SK-N-SH (cell line): ENCODE data around the gene MKRN1. TPM values are rescaled to one million over a fixed set of nuclear protein-coding genes. Genes with fewer than 3 reads are reported as not detected.

ENCODE experiments used
- CTCF ChIA-PET: fragments of 300-600, 350-600 bp; formaldehyde crosslinking; extraction: SDS; loops from one replicate; lab custom pipeline; 2021; lab: Yijun Ruan, JAX
- POLR2A ChIA-PET: fragments of 350-600 bp; sonication (Branson Sonifier 250); formaldehyde crosslinking; extraction: SDS; loops from one replicate; lab custom pipeline; 2020; ENCODE audit warnings: antibody characterized with exemption, inconsistent platforms; lab: Yijun Ruan, JAX
- DNase-seq: peaks from one replicate; pipeline ENCODE4 v3.0.0; 2012
- H2AFZ ChIP-seq: fragments of 200-600 bp; sonication (generic); 2 replicates; pipeline ENCODE4 v1.8.1; 2016; ENCODE audit warnings: antibody characterized with exemption, mild to moderate bottlenecking, low read depth
- H3F3A ChIP-seq: fragments of 200-600 bp; sonication (generic); replicated peaks from 2 replicates; pipeline ENCODE3; 2016; ENCODE audit warnings: antibody characterized with exemption, mild to moderate bottlenecking; ENCODE audit not compliant: insufficient read depth
- H3K27ac ChIP-seq, 2 experiments: fragments of 200-500 bp in 1 of 2; fragments of 200-600 bp in 1 of 2; sonication (Bioruptor generic) in 1 of 2; sonication (generic), shearing (Covaris generic) in 1 of 2; 2 replicates each; pipeline versions ENCODE4 v1.5.1 to v1.6.1; 2014 to 2016; ENCODE audit warnings: low read depth in 2 of 2, inconsistent platforms in 1 of 2, low read length in 1 of 2, mild to moderate bottlenecking in 1 of 2, mixed read lengths in 1 of 2
- H3K27me3 ChIP-seq: fragments of 200-600 bp; sonication (generic), shearing (Covaris generic); 2 replicates; pipeline ENCODE4 v1.6.1; 2016; ENCODE audit warnings: mixed run types; ENCODE audit not compliant: insufficient read depth
- H3K36me3 ChIP-seq, 2 experiments: fragments of 200-500 bp in 1 of 2; fragments of 200-600 bp in 1 of 2; sonication (Bioruptor generic) in 1 of 2; sonication (generic) in 1 of 2; replicated peaks in 1 of 2; 2 replicates each; pipeline versions ENCODE3 to v1.5.1; 2014 to 2016; ENCODE audit warnings: low read length in 1 of 2, mild to moderate bottlenecking in 1 of 2; ENCODE audit not compliant: insufficient read depth in 2 of 2, control insufficient read depth in 1 of 2
- H3K4me1 ChIP-seq, 2 experiments: fragments of 200-500 bp in 1 of 2; fragments of 200-600 bp in 1 of 2; sonication (Bioruptor generic) in 1 of 2; sonication (generic), shearing (Covaris generic) in 1 of 2; 2 replicates each; pipeline versions ENCODE4 v1.5.1 to v1.6.1; 2014 to 2016; ENCODE audit warnings: low read depth in 1 of 2, low read length in 1 of 2, mixed run types in 1 of 2; ENCODE audit not compliant: insufficient read depth in 2 of 2, control insufficient read depth in 1 of 2
- H3K4me2 ChIP-seq: fragments of 200-600 bp; sonication (generic), shearing (Covaris generic); 2 replicates; pipeline ENCODE4 v1.6.1; 2017; ENCODE audit warnings: mixed run types
- H3K4me3 ChIP-seq, 2 experiments: fragments of 200-500 bp in 1 of 2; fragments of 200-600 bp in 1 of 2; sonication (Bioruptor generic) in 1 of 2; sonication (generic), shearing (Covaris generic) in 1 of 2; 2 replicates each; pipeline versions ENCODE4 v1.5.1 to v1.8.1; 2014 to 2016; ENCODE audit warnings: low read depth in 2 of 2, inconsistent platforms in 1 of 2, low read length in 1 of 2, mild to moderate bottlenecking in 1 of 2, mixed read lengths in 1 of 2, moderate library complexity in 1 of 2
- H3K79me2 ChIP-seq: fragments of 200-600 bp; sonication (generic); 2 replicates; pipeline ENCODE4 v1.8.1; 2017; ENCODE audit warnings: mild to moderate bottlenecking; ENCODE audit not compliant: insufficient read depth
- H3K9ac ChIP-seq: fragments of 200-600 bp; sonication (generic); 2 replicates; pipeline ENCODE4 v1.6.1; 2017; ENCODE audit warnings: mixed run types
- H3K9me2 ChIP-seq: fragments of 200-600 bp; sonication (generic); 2 replicates; pipeline ENCODE4 v1.6.1; 2017; ENCODE audit warnings: mixed run types
- H3K9me3 ChIP-seq: fragments of 200-600 bp; sonication (generic); 2 replicates; pipeline ENCODE4 v1.6.1; 2017; ENCODE audit warnings: mixed run types, mild to moderate bottlenecking, moderate library complexity
- H4K20me1 ChIP-seq: fragments of 200-600 bp; sonication (generic); 2 replicates; pipeline ENCODE4 v1.6.1; 2017; ENCODE audit warnings: mild to moderate bottlenecking, mixed run types; ENCODE audit not compliant: insufficient read depth
- EZH2phosphoT487 ChIP-seq: fragments of 200-600 bp; sonication (generic); IDR thresholded peaks from 2 replicates; pipeline ENCODE4 v1.6.1; 2017; ENCODE audit warnings: low read depth, mixed run types, mild to moderate bottlenecking, antibody characterized with exemption, moderate library complexity, borderline replicate concordance
- FOXM1 ChIP-seq: IDR thresholded peaks from 2 replicates; pipeline ENCODE4 v1.4.0; 2012; ENCODE audit warnings: low read depth, mild to moderate bottlenecking
- GATA2 ChIP-seq: sonication (generic); formaldehyde crosslinking; IDR thresholded peaks from 2 replicates; pipeline ENCODE4 v1.5.0; 2020; ENCODE audit warnings: mild to moderate bottlenecking, missing genetic modification reagents
- JUND ChIP-seq: IDR thresholded peaks from 2 replicates; pipeline ENCODE4 v1.4.0; 2012
- MEF2A ChIP-seq: IDR thresholded peaks from 2 replicates; pipeline ENCODE4 v1.4.0; 2012; ENCODE audit warnings: low read depth, borderline replicate concordance
- MXI1 ChIP-seq: IDR thresholded peaks from 2 replicates; pipeline ENCODE4 v1.6.1; 2012; ENCODE audit warnings: mild to moderate bottlenecking, low read depth, low read length, improper control_type of control experiment
- NFIC ChIP-seq: IDR thresholded peaks from 2 replicates; pipeline ENCODE4 v1.4.0; 2012; ENCODE audit warnings: borderline replicate concordance
- RAD21 ChIP-seq: IDR thresholded peaks from 2 replicates; pipeline ENCODE4 v1.6.1; 2012; ENCODE audit warnings: mild to moderate bottlenecking, low read length
- RCOR1 ChIP-seq: fragments of 150-350 bp; IDR thresholded peaks from 2 replicates; pipeline ENCODE4 v1.6.1; 2017; ENCODE audit warnings: antibody characterized with exemption, low read length
- RXRA ChIP-seq: IDR thresholded peaks from 2 replicates; pipeline ENCODE4 v1.4.0; 2012; ENCODE audit warnings: low read depth, mild to moderate bottlenecking, borderline replicate concordance
- SMC3 ChIP-seq: IDR thresholded peaks from 2 replicates; pipeline ENCODE4 v1.6.1; 2012; ENCODE audit warnings: low read depth, low read length, improper control_type of control experiment
- TAF1 ChIP-seq: IDR thresholded peaks from 2 replicates; pipeline ENCODE4 v1.6.1; 2012; ENCODE audit warnings: low read depth, mild to moderate bottlenecking, low read length, moderate library complexity, borderline replicate concordance
- TCF12 ChIP-seq: IDR thresholded peaks from 2 replicates; pipeline ENCODE4 v1.4.0; 2012
- TEAD4 ChIP-seq: IDR thresholded peaks from 2 replicates; pipeline ENCODE4 v1.4.0; 2012; ENCODE audit warnings: mild to moderate bottlenecking, borderline replicate concordance; ENCODE audit not compliant: insufficient read depth
- WGBS: methylation state at CpG from one replicate; pipeline ENCODE4 v1.1.6; 2017; ENCODE audit warnings: low lambda C conversion rate; 5-methylcytosine and 5-hydroxymethylcytosine counted together
- polyA plus RNA-seq, 3 experiments: library from polyadenylated mRNA; depleted of rRNA; stranded (reverse); fragments of >200 nt; gene quantifications; 2 replicates each; pipeline ENCODE4 v1.2.3, GENCODE V29; 2012
- TF ChIP-seq, protein P1 (sequence below): IDR thresholded peaks from 2 replicates; pipeline ENCODE4; 2012

Gene MKRN1
- polyA plus RNA-seq, 1 of the 3 experiments (the other 2 are of a cell fraction): 53.5 TPM

DNA sequence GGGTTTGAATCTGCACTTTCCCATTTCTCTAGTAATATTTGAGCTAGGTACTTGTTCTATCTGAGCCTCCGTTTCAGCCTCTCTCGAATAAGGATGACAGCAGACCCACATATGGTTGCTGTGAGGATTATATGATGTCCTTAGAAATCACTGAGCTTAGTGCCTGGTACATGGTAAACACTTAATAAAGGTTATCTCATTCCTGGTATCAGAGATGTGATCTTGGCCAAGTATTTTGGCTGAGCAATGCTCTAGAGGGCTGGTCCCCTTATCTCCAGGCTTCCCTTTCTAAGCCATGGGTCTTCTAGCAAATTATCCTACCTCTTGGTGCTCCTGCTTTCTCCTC, 407 bp upstream of the MKRN1 start:
- Histone ChIP-seq H3F3A (peaks cover 13% of the 10 kb centered on the region), H3K36me3 (peaks cover 0 to 4% of the 10 kb centered on the region in 2 experiments), H3K27ac (peak overlapping the region; percentile 70 to 71; a peak in 2 of 4 replicates), H3K9me2 (no peaks in the 10 kb centered on the region), H3K9ac (peak overlapping the region; percentile 85; the same call in 1 of the 2 replicates), H3K27me3 (peaks cover 8% of the 10 kb centered on the region; the same call in 1 of the 2 replicates), H3K4me2 (peak overlapping the region; percentile 83), H3K4me1 (peaks cover 4 to 7% of the 10 kb centered on the region in 2 experiments; a peak in 2 of 4 replicates), H3K9me3 (no peaks in the 10 kb centered on the region), H4K20me1 (peaks cover 35% of the 10 kb centered on the region), H3K79me2 (peaks cover 44% of the 10 kb centered on the region), H3K4me3 (peak overlapping the region; percentile 65 to 81), H2AFZ (peak overlapping the region; percentile 95)
- TF ChIP-seq MEF2A: no peak
- no peak for TF ChIP-seq SMC3
- no peak for TF ChIP-seq RAD21
- TF ChIP-seq RCOR1: no peak
- no peak for TF ChIP-seq GATA2
- no peak for TF ChIP-seq JUND
- TF ChIP-seq NFIC: no peak
- TF ChIP-seq RXRA: no peak
- ChIA-PET POLR2A (interaction anchor here (1.0 kb wide), 1 partner anchor 161 kb away, joined by 3 read pairs; the partner anchor contains the start of gene DENND2A), CTCF (interaction anchor here (0.6 to 2.5 kb wide), 6 partner anchors 9 to 174 kb away, joined by 3 to 11 read pairs (median 4); no protein-coding TSS in a partner anchor)
- 3% methylated on average over 2 of the region's 2 CpGs for WGBS
- no peak for DNase-seq

DNA sequence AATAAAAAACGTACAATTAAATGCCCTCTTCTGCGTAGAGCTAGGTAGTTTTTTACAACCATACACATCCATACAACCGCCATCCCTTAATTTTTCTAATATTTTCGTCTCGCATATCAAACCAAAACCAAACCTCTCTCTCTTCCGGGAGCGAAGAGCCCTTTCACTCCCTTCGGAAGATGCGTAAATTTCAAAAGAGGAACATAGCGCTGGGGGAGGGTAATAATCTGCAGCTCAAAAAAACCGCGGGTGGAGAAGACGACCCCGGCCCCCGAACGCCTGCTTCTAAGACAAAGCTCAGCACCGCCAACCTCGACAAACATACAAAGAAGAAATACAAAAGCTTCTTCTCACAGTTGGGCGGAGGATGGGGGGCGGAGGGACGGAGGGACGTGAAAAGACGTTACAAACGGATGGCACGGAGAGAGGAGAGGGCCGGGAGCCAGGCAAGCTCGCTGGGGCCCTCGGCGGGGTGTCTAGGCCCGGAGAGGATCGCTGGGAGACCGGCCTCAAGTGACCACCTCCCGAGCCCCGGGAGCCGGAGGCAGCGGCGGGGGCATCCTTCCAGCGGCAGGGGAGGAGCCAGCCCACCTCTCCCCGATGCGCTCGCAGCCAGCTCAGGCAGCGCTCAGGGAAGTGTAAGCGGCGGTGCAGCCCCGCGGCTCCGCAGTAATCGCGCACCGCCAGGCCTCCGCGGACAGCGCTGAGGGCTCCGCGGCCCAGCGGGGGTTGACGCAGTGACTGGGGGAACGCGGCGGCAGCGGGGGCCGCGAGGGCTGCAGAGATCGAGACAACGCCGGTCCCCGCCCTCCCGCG, 851 bp downstream of the MKRN1 start:
- H2AFZ ChIP-seq: peak overlapping the region; percentile 95
- H3K9ac ChIP-seq: peak overlapping the region; percentile 85
- no peak for TF ChIP-seq MXI1
- no peak for TF ChIP-seq EZH2phosphoT487
- no peak for TF ChIP-seq SMC3
- no peak for TF ChIP-seq GATA2
- TF ChIP-seq MEF2A: no peak
- TF ChIP-seq TCF12: no peak
- TF ChIP-seq, protein P1, sequence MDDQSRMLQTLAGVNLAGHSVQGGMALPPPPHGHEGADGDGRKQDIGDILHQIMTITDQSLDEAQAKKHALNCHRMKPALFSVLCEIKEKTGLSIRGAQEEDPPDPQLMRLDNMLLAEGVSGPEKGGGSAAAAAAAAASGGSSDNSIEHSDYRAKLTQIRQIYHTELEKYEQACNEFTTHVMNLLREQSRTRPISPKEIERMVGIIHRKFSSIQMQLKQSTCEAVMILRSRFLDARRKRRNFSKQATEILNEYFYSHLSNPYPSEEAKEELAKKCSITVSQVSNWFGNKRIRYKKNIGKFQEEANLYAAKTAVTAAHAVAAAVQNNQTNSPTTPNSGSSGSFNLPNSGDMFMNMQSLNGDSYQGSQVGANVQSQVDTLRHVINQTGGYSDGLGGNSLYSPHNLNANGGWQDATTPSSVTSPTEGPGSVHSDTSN: no peak
- no peak for TF ChIP-seq TEAD4
- TF ChIP-seq RXRA: no peak
- TF ChIP-seq NFIC: no peak
- TF ChIP-seq FOXM1: no peak
- TF ChIP-seq TAF1: no peak
- H3K27me3 ChIP-seq: peaks cover under 1% of the 10 kb centered on the region; the same call in 1 of the 2 replicates
- CTCF ChIA-PET: interaction anchor here (0.6 to 4.8 kb wide), 18 partner anchors 10 to 268 kb away, joined by 3 to 43 read pairs (median 4); partner anchors contain the start of gene DENND2A
- WGBS: 3% methylated on average over 36 of the region's 69 CpGs
- H3K4me2 ChIP-seq: peak overlapping the region; percentile 83
- POLR2A ChIA-PET: interaction anchor here (1.3 kb wide), 2 partner anchors 162 to 218 kb away, joined by 3 to 6 read pairs; partner anchors contain the start of genes DENND2A and NDUFB2
- peaks cover 0 to 4% of the 10 kb centered on the region in 2 experiments for H3K36me3 ChIP-seq
- H3K4me3 ChIP-seq: peak overlapping the region; percentile 65 to 81
- peaks cover 56% of the 10 kb centered on the region for H3K79me2 ChIP-seq
- H3K27ac ChIP-seq: peak overlapping the region; percentile 70 to 71
- peaks cover 4 to 7% of the 10 kb centered on the region in 2 experiments; a peak in 2 of 4 replicates for H3K4me1 ChIP-seq
- peaks cover 48% of the 10 kb centered on the region for H4K20me1 ChIP-seq
- DNase-seq: peak; percentile 84
- no peaks in the 10 kb centered on the region for H3K9me2 ChIP-seq
- H3K9me3 ChIP-seq: no peaks in the 10 kb centered on the region
- H3F3A ChIP-seq: peaks cover 13% of the 10 kb centered on the region
